Smooth muscle cell of the coronary artery (primary cell): ENCODE measurements around the gene GJA5. TPM values are rescaled to one million over a fixed set of nuclear protein-coding genes. Genes with fewer than 3 reads are reported as not detected.

Source experiments
- total RNA-seq: library from RNA; depleted of rRNA; stranded (reverse); fragments of >200 nt; gene quantifications from 2 replicates; pipeline ENCODE4 v1.2.3, GENCODE V29; 2014; ENCODE audit warnings: low replicate concordance

The GJA5 gene
- total RNA-seq, result 75.8 TPM in 1 of 2 replicates, not detected in the other

GRCh38 chr1:147760481-147761260, at the start of gene GJA5:
Gene GJA5 (minus strand): TSS chr1:147760602. CDS start chr1:147759238, 1,364 bp downstream.

Other genes with a start within 250 kb of the GJA5 start
- 1.7 and 2.8 TPM in 2 replicates for gene BCL9, start 219.1 kb downstream of the GJA5 start, total RNA-seq
- 1.2 and 5.3 TPM in 2 replicates for gene ACP6, start 90.1 kb downstream of the GJA5 start, total RNA-seq
- not detected in 2 replicates for gene GJA8, start 142.2 kb upstream of the GJA5 start, total RNA-seq
- gene GPR89B, start 167.8 kb upstream of the GJA5 start, total RNA-seq, result 16.4 and 18.4 TPM in 2 replicates